Body of pancreas (tissue), 4 donors: ENCODE results near the gene CDH12.
"Not testable (repeated sequence)": the region's sequence is repeated elsewhere in the genome, so short reads cannot be mapped to it uniquely, and the experiment has no call there.

ENCODE experiments used
- CTCF ChIP-seq, 7 experiments: fragments of 450-650 bp in 4 of 7; fragments of 200-600 bp in 3 of 7; sonication (generic) in 3 of 7; IDR thresholded peaks; one replicate each; pipeline ENCODE4 v1.5.1; 2016 to 2019; ENCODE audit warnings: antibody characterized with exemption in 7 of 7
- POLR2A ChIP-seq, 3 donors: fragments of 450-650 bp; IDR thresholded peaks; one replicate each; pipeline ENCODE4 v1.6.1; 2016; ENCODE audit warnings: antibody characterized with exemption in 3 of 3, mild to moderate bottlenecking in 2 of 3

GRCh38 chr5:21985799-21986198 is 867.3 kb downstream of the CDH12 start:
- TF ChIP-seq CTCF, POLR2A (IDR thresholded peaks at IDR 0.05): not testable (repeated sequence)
